HepG2 (cell line): ENCODE data around the gene KRCC1. TPM values are rescaled to one million over a fixed set of nuclear protein-coding genes. Genes with fewer than 3 reads are reported as not detected.
A peak's percentile ranks its signal among the peaks of the same experiment; 100 is the strongest.

ENCODE experiments used
- ATAC-seq: fragments of 200-7000 bp; cut with Tn5 transposase; 3 replicates; pipeline ENCODE4 v1.9.1; 2020; ENCODE audit warnings: mild to moderate bottlenecking, moderate library complexity
- BruUV-seq: library from RNA; stranded (reverse); fragments of 400-500 nt; replicated peaks from 2 replicates; lab custom pipeline; 2021; lab: Mats Ljungman, UMichigan
- CTCF ChIA-PET: fragments of 300-600 bp; formaldehyde crosslinking; extraction: SDS; loops from one replicate; lab custom pipeline; 2021; ENCODE audit warnings: low total read pairs, inconsistent platforms, low intra/inter-chr PET ratio; lab: Yijun Ruan, JAX
- POLR2A ChIA-PET: fragments of 350-600 bp; sonication (Branson Sonifier 250); formaldehyde crosslinking; loops from one replicate; lab custom pipeline; 2020; ENCODE audit warnings: antibody characterized with exemption, inconsistent platforms; lab: Yijun Ruan, JAX
- DNase-seq: peaks from one replicate; pipeline ENCODE4 v3.0.0-alpha.2; 2015; ENCODE audit warnings: low spot score
- FAIRE-seq: peaks from 3 replicates; lab custom pipeline; 2011; peaks lifted over from hg19 to GRCh38; lab: Jason Lieb, UNC
- H2AFZ ChIP-seq: one replicate; pipeline ENCODE4 v1.6.1; 2011; ENCODE audit warnings: low read length, inconsistent platforms
- H3K27ac ChIP-seq: fragments of 300-600 bp; 3 replicates; pipeline ENCODE4 v1.8.0; 2011; ENCODE audit warnings: mixed run types, mild to moderate bottlenecking, mixed read lengths, low read length, inconsistent platforms; ENCODE audit not compliant: insufficient read depth; ENCODE audit errors: extremely low read length
- H3K27me3 ChIP-seq, 2 experiments: fragments of 200-600 bp in 1 of 2; 2 replicates in 1 of 2; 3 replicates in 1 of 2; pipeline versions ENCODE4 v1.6.0 to v1.8.0; 2011; ENCODE audit warnings: low read length in 2 of 2, mild to moderate bottlenecking in 2 of 2, moderate library complexity in 2 of 2, inconsistent platforms in 1 of 2; ENCODE audit not compliant: insufficient read depth in 2 of 2, control insufficient read depth in 1 of 2
- H3K36me3 ChIP-seq, 2 experiments: fragments of 200-600 bp in 1 of 2; replicated peaks in 1 of 2; 2 replicates in 1 of 2; 3 replicates in 1 of 2; pipeline versions ENCODE4 v1.5.1 to v1.8.0; 2011; ENCODE audit warnings: low read length in 2 of 2, inconsistent platforms in 1 of 2; ENCODE audit not compliant: insufficient read depth in 2 of 2, control insufficient read depth in 1 of 2
- H3K4me1 ChIP-seq: 2 replicates; pipeline ENCODE4 v1.5.1; 2012; ENCODE audit warnings: low read length, inconsistent platforms; ENCODE audit not compliant: insufficient read depth
- H3K4me2 ChIP-seq: 2 replicates; pipeline ENCODE4 v1.6.0; 2011; ENCODE audit warnings: low read depth, low read length, inconsistent platforms
- H3K4me3 ChIP-seq, 3 experiments: fragments of 200-600 bp in 1 of 3; sonication (generic), shearing (Covaris generic) in 1 of 3; replicated peaks in 1 of 3; 2 replicates each; pipeline ENCODE4 v1.5.1; 2011 to 2016; ENCODE audit warnings: low read length in 3 of 3, inconsistent platforms in 2 of 3, low read depth in 2 of 3, mild to moderate bottlenecking in 2 of 3, control low read depth in 1 of 3, mixed read lengths in 1 of 3; ENCODE audit not compliant: insufficient read depth in 1 of 3
- H3K79me2 ChIP-seq: one replicate; pipeline ENCODE4 v1.6.1; 2011; ENCODE audit warnings: low read length, inconsistent platforms; ENCODE audit not compliant: insufficient read depth
- H3K9ac ChIP-seq: 2 replicates; pipeline ENCODE4 v1.6.0; 2011; ENCODE audit warnings: mild to moderate bottlenecking, low read depth, low read length, inconsistent platforms; ENCODE audit not compliant: insufficient read depth
- H3K9me3 ChIP-seq: 2 replicates; pipeline ENCODE4 v1.5.1; 2012; ENCODE audit warnings: mild to moderate bottlenecking, low read length
- H4K20me1 ChIP-seq: 2 replicates; pipeline ENCODE4 v1.6.0; 2011; ENCODE audit warnings: inconsistent platforms, mild to moderate bottlenecking, low read length, moderate library complexity; ENCODE audit not compliant: insufficient read depth
- AGO2 ChIP-seq: fragments of 200-400 bp; formaldehyde crosslinking; optimal IDR thresholded peaks from 2 replicates; pipeline ENCODE3; 2017; ENCODE audit warnings: mild to moderate bottlenecking, low read depth, low read length, moderate library complexity
- ATAD3A ChIP-seq: sonication (generic); formaldehyde crosslinking; IDR thresholded peaks from 2 replicates; pipeline ENCODE4 v1.4.0; 2020; ENCODE audit warnings: missing genetic modification reagents
- ESRRA ChIP-seq: sonication (generic); formaldehyde crosslinking; IDR thresholded peaks from 2 replicates; pipeline ENCODE4 v1.5.1; 2020; ENCODE audit warnings: mild to moderate bottlenecking, low read depth, missing genetic modification reagents
- HOXA7 ChIP-seq: sonication (generic); formaldehyde crosslinking; IDR thresholded peaks from 2 replicates; pipeline ENCODE4 v1.8.1; 2022; ENCODE audit warnings: mild to moderate bottlenecking, missing genetic modification reagents, moderate library complexity
- SMC3 ChIP-seq: IDR thresholded peaks from 2 replicates; pipeline ENCODE4 v1.6.1; 2011; ENCODE audit warnings: low read length, improper control_type of control experiment
- TGIF2 ChIP-seq: IDR thresholded peaks from 2 replicates; pipeline ENCODE4 v1.6.1; 2016; ENCODE audit warnings: control low read depth, missing compliant biosample characterization
- WIZ ChIP-seq: sonication (generic); formaldehyde crosslinking; IDR thresholded peaks from 2 replicates; pipeline ENCODE4 v1.5.1; 2020; ENCODE audit warnings: mild to moderate bottlenecking, missing genetic modification reagents
- ZFP36 ChIP-seq: fragments of 150-350 bp; IDR thresholded peaks from 2 replicates; pipeline ENCODE4 v1.6.1; 2018; ENCODE audit warnings: borderline replicate concordance, low read length, low read depth; ENCODE audit not compliant: partially characterized antibody
- ZFX ChIP-seq: sonication (generic); formaldehyde crosslinking; IDR thresholded peaks from 2 replicates; pipeline ENCODE4 v1.4.0; 2020; ENCODE audit warnings: mild to moderate bottlenecking, low read depth, missing genetic modification reagents, moderate library complexity
- ZKSCAN8 ChIP-seq: IDR thresholded peaks from 2 replicates; pipeline ENCODE4 v1.6.1; 2016; ENCODE audit warnings: borderline replicate concordance, missing genetic modification reagents, missing compliant biosample characterization
- ZNF20 ChIP-seq: sonication (generic); formaldehyde crosslinking; IDR thresholded peaks from 2 replicates; pipeline ENCODE4 v1.4.0; 2020; ENCODE audit warnings: mild to moderate bottlenecking, moderate library complexity, missing genetic modification reagents
- ZNF782 ChIP-seq: sonication (generic); formaldehyde crosslinking; IDR thresholded peaks from 2 replicates; pipeline ENCODE4 v1.4.0; 2020; ENCODE audit warnings: missing genetic modification reagents, mild to moderate bottlenecking, borderline replicate concordance
- WGBS: methylation state at CpG from one replicate; pipeline ENCODE4 v1.1.6; 2017; ENCODE audit warnings: low lambda C conversion rate; 5-methylcytosine and 5-hydroxymethylcytosine counted together
- in situ Hi-C: cut with HindIII; loops from 2 replicates; pipeline ENCODE4 v1.10.0; 2017; ENCODE audit warnings: low pct_unique_long_range_greater_than_20kb; ENCODE audit not compliant: extremely low pct_ligation_motif_present
- intact Hi-C: fragments of 100-400 bp; cut with micrococcal nuclease; formaldehyde crosslinking; loops from one replicate; pipeline ENCODE4 v1.10.0; 2022; ENCODE audit not compliant: unreplicated experiment
- polyA plus RNA-seq, 8 experiments: library from polyadenylated mRNA; depleted of rRNA in 3 of 8; stranded (reverse) in 7 of 8; unstranded in 1 of 8; fragments of >200 nt; fragmentation: Illumina TruSeq in 4 of 8; extraction: Trizol in 4 of 8; gene quantifications; 2 replicates each; pipeline versions ENCODE4 v1.2.1 to v1.2.3, GENCODE V29; 2011 to 2016; ENCODE audit warnings: low read depth in 4 of 8, missing spikeins in 1 of 8, mixed read lengths in 1 of 8; ENCODE audit not compliant: insufficient read depth in 1 of 8
- total RNA-seq, 5 experiments: library from RNA; depleted of rRNA; stranded (reverse); fragments of >200 nt; fragmentation: Illumina TruSeq; extraction: Trizol; gene quantifications; 2 replicates each; pipeline ENCODE4 v1.2.3, GENCODE V29; 2016; ENCODE audit warnings: low read depth in 1 of 5
- TF ChIP-seq, protein P1 (sequence below): IDR thresholded peaks from 2 replicates; pipeline ENCODE4 v1.6.1; 2016; ENCODE audit warnings: missing genetic modification reagents, missing compliant biosample characterization

Gene KRCC1
- total and polyA plus RNA-seq, 2 of the 13 experiments (the other 11 are each of a cell fraction or from before 2014, with no cell fraction given): 6.5 to 7.7 TPM

DNA sequence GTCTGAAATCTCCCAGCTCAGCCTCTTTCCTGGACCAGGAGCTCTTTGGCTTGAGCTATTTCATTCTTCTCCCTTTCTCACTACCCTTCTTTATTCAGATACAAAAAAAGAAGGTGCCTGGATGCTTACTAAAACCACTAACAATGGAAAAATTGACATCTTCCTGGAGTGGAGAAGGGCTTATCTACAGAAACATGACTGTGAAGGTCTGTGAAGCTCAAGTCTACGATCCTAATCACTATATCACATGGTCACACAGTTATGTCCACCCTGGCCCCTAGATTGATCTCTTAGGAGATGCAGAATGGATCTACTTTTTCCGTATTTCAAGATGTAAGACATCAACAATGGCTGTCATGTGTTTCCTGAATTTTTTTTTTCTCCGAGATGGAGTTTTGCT lies 5.7 kb upstream of the KRCC1 start:
- H3K27me3 ChIP-seq: 0 out of 5 replicates have a peak, but pooled peaks cover 0 to 3% of the 10 kb centered on the region in 2 experiments
- BruUV-seq: no TSS peak
- intact Hi-C loops (loop anchor here (2.0 kb wide), 1 partner anchor 66 kb away; no protein-coding TSS in a partner anchor), in situ Hi-C loops (loop anchor here (5.0 to 25.0 kb wide), 2 partner anchors 101 to 401 kb away; partner anchors contain the start of gene FOXI3)
- no peaks in the 10 kb centered on the region for H3K36me3 ChIP-seq
- H2AFZ ChIP-seq: no peak overlapping the region
- H3K9ac ChIP-seq: no peak overlapping the region
- no peak overlapping the region for H3K27ac ChIP-seq
- H3K4me2 ChIP-seq: peak overlapping the region; percentile 40; the same call in 1 of the 2 replicates
- ChIA-PET CTCF (interaction anchor here (2.3 to 3.5 kb wide), 2 partner anchors 98 to 126 kb away, joined by 15 to 76 read pairs; no protein-coding TSS in a partner anchor), POLR2A (interaction anchor here (0.8 to 3.1 kb wide), 9 partner anchors 12 to 101 kb away, joined by 3 to 29 read pairs (median 6); partner anchors contain the start of genes FABP1 and RNU2-63P)
- no peak overlapping the region for H3K4me3 ChIP-seq
- FAIRE-seq (no peak), DNase-seq (no peak), ATAC-seq (no peak)
- no peaks in the 10 kb centered on the region for H3K79me2 ChIP-seq
- no peak for TF ChIP-seq TGIF2 (CRISPR knock-in tag)
- TF ChIP-seq SMC3: no peak
- TF ChIP-seq ESRRA: no peak
- no peak for TF ChIP-seq WIZ (CRISPR knock-in tag)
- no peak for TF ChIP-seq ZFP36
- TF ChIP-seq AGO2: no peak
- TF ChIP-seq ZNF20: no peak
- no peak for TF ChIP-seq ZNF782 (CRISPR knock-in tag)
- TF ChIP-seq ATAD3A (CRISPR knock-in tag): no peak
- no peak for TF ChIP-seq ZKSCAN8
- TF ChIP-seq ZFX (CRISPR knock-in tag): no peak
- TF ChIP-seq, protein P1, sequence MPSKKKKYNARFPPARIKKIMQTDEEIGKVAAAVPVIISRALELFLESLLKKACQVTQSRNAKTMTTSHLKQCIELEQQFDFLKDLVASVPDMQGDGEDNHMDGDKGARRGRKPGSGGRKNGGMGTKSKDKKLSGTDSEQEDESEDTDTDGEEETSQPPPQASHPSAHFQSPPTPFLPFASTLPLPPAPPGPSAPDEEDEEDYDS (CRISPR knock-in tag): no peak
- no peak for TF ChIP-seq HOXA7 (CRISPR knock-in tag)
- H3K9me3 ChIP-seq: no peaks in the 10 kb centered on the region
- WGBS: 57% methylated on average over 3 of the region's 3 CpGs
- H3K4me1 ChIP-seq: peaks cover 58% of the 10 kb centered on the region
- no peaks in the 10 kb centered on the region for H4K20me1 ChIP-seq
